IMR-90 (cell line): ENCODE measurements around the gene GPSM1. TPM values are rescaled to one million over a fixed set of nuclear protein-coding genes. Genes with fewer than 3 reads are reported as not detected.

Experiments
- ATAC-seq: fragments of 200-7000 bp; cut with Tn5 transposase; 2 replicates; pipeline ENCODE4 v1.9.1; 2020; ENCODE audit warnings: low read depth, mild to moderate bottlenecking, moderate library complexity
- BruUV-seq: library from RNA; stranded (reverse); fragments of 400-500 nt; replicated peaks from 2 replicates; lab custom pipeline; 2021; lab: Mats Ljungman, UMichigan
- CTCF ChIA-PET: fragments of 300-600 bp; formaldehyde crosslinking; extraction: SDS; loops from one replicate; lab custom pipeline; 2021; ENCODE audit warnings: antibody characterized with exemption; lab: Yijun Ruan, JAX
- POLR2A ChIA-PET: fragments of 300-600 bp; sonication (Branson Sonifier 250); formaldehyde crosslinking; loops from one replicate; lab custom pipeline; 2022; ENCODE audit warnings: antibody characterized with exemption; ENCODE audit not compliant: unreplicated experiment; lab: Charles Lee
- DNase-seq: peaks from one replicate; pipeline ENCODE4 v3.0.0; 2013
- H2AFZ ChIP-seq: replicated peaks from 2 replicates; pipeline ENCODE3; 2013; ENCODE audit warnings: low read length, mild to moderate bottlenecking; ENCODE audit not compliant: poor library complexity
- H2AK5ac ChIP-seq: 2 replicates; pipeline ENCODE4 v1.6.1; 2013; ENCODE audit warnings: low read depth, low read length, inconsistent platforms
- H2AK9ac ChIP-seq: replicated peaks from 2 replicates; pipeline ENCODE3; 2013; ENCODE audit warnings: mild to moderate bottlenecking, low read depth, low read length, moderate library complexity; ENCODE audit not compliant: poor library complexity
- H2BK120ac ChIP-seq: 2 replicates; pipeline ENCODE4 v1.6.1; 2013; ENCODE audit warnings: low read depth, low read length, inconsistent platforms
- H2BK15ac ChIP-seq: 3 replicates; pipeline ENCODE4 v1.6.1; 2013; ENCODE audit warnings: low read depth, low read length, inconsistent platforms
- H2BK20ac ChIP-seq: 2 replicates; pipeline ENCODE4 v1.6.1; 2013; ENCODE audit warnings: low read depth, mild to moderate bottlenecking, inconsistent platforms, low read length, moderate library complexity
- H2BK5ac ChIP-seq: 2 replicates; pipeline ENCODE4 v1.6.1; 2013; ENCODE audit warnings: mild to moderate bottlenecking, low read depth, low read length, inconsistent platforms; ENCODE audit not compliant: poor library complexity, severe bottlenecking
- H3K14ac ChIP-seq: replicated peaks from 2 replicates; pipeline ENCODE4 v1.6.1; 2013; ENCODE audit warnings: low read depth, low read length, inconsistent platforms
- H3K18ac ChIP-seq: 2 replicates; pipeline ENCODE4 v1.6.1; 2013; ENCODE audit warnings: low read depth, low read length, control low read depth
- H3K23ac ChIP-seq: 2 replicates; pipeline ENCODE4 v1.6.1; 2013; ENCODE audit warnings: low read depth, low read length, inconsistent platforms
- H3K27ac ChIP-seq: 2 replicates; pipeline ENCODE4 v1.5.1; 2013; ENCODE audit warnings: mild to moderate bottlenecking, control low read depth, low read length; ENCODE audit not compliant: insufficient read depth
- H3K27me3 ChIP-seq: 2 replicates; pipeline ENCODE4 v1.6.1; 2013; ENCODE audit warnings: low read length; ENCODE audit not compliant: control insufficient read depth, insufficient read depth
- H3K36me3 ChIP-seq: 2 replicates; pipeline ENCODE4 v1.6.1; 2013; ENCODE audit warnings: low read length, mixed read lengths; ENCODE audit not compliant: control insufficient read depth, insufficient read depth
- H3K4ac ChIP-seq: 2 replicates; pipeline ENCODE4 v1.6.1; 2013; ENCODE audit warnings: low read depth, low read length, inconsistent platforms
- H3K4me1 ChIP-seq: 2 replicates; pipeline ENCODE4 v1.6.1; 2013; ENCODE audit warnings: low read length, mixed read lengths; ENCODE audit not compliant: control insufficient read depth, insufficient read depth
- H3K4me2 ChIP-seq: 2 replicates; pipeline ENCODE4 v1.6.1; 2013; ENCODE audit warnings: low read depth, mild to moderate bottlenecking, control low read depth, low read length, moderate library complexity
- H3K4me3 ChIP-seq: 2 replicates; pipeline ENCODE4 v1.5.1; 2013; ENCODE audit warnings: low read depth, mild to moderate bottlenecking, control low read depth, low read length, moderate library complexity; ENCODE audit not compliant: insufficient read depth
- H3K56ac ChIP-seq: 2 replicates; pipeline ENCODE4 v1.6.1; 2013; ENCODE audit warnings: low read length, inconsistent platforms; ENCODE audit not compliant: insufficient read depth; ENCODE audit errors: extremely low read depth
- H3K79me1 ChIP-seq, 2 experiments: 2 replicates each; pipeline ENCODE4 v1.6.1; 2013; ENCODE audit warnings: low read length in 2 of 2, inconsistent platforms in 1 of 2, low read depth in 1 of 2
- H3K9ac ChIP-seq: 2 replicates; pipeline ENCODE4 v1.6.1; 2013; ENCODE audit warnings: low read depth, low read length, control low read depth
- H3K9me1 ChIP-seq: 2 replicates; pipeline ENCODE4 v1.6.1; 2013; ENCODE audit warnings: low read length, inconsistent platforms; ENCODE audit not compliant: insufficient read depth
- H3K9me3 ChIP-seq: 2 replicates; pipeline ENCODE4 v1.6.1; 2013; ENCODE audit warnings: low read length; ENCODE audit not compliant: control insufficient read depth, insufficient read depth
- H4K20me1 ChIP-seq: 2 replicates; pipeline ENCODE4 v1.6.1; 2013; ENCODE audit warnings: low read length, inconsistent platforms; ENCODE audit not compliant: insufficient read depth
- H4K5ac ChIP-seq: 2 replicates; pipeline ENCODE4 v1.6.1; 2013; ENCODE audit warnings: mild to moderate bottlenecking, low read depth, low read length, control low read depth
- H4K8ac ChIP-seq, 2 experiments: 2 replicates each; pipeline ENCODE4 v1.6.1; 2013; ENCODE audit warnings: low read depth in 2 of 2, low read length in 2 of 2, control low read depth in 1 of 2, inconsistent platforms in 1 of 2
- H4K91ac ChIP-seq: 2 replicates; pipeline ENCODE4 v1.6.1; 2013; ENCODE audit warnings: low read depth, low read length, inconsistent platforms; ENCODE audit not compliant: insufficient read depth
- CTCF ChIP-seq: conservative IDR thresholded peaks from 2 replicates; pipeline ENCODE4 v1.5.1; 2012; ENCODE audit warnings: mild to moderate bottlenecking, low read depth, low read length, improper control_type of control experiment
- whole genome bisulfite sequencing, 2 experiments: methylation state at CpG; one replicate each; pipeline versions ENCODE4 v1.1.5 to v1.1.7; 2013; ENCODE audit warnings: missing lambda C conversion rate in 2 of 2; ENCODE audit not compliant: insufficient read length in 1 of 2; ENCODE audit errors: extremely low coverage in 2 of 2; 5-methylcytosine and 5-hydroxymethylcytosine counted together
- dilution Hi-C: fragments of 300-500 bp; cut with HindIII; formaldehyde crosslinking; loops from one replicate; pipeline ENCODE4 v1.14.3; 2018; ENCODE audit warnings: low sequenced_read_pairs; ENCODE audit not compliant: unreplicated experiment
- in situ Hi-C: fragments of 300-500 bp; cut with MboI; formaldehyde crosslinking; loops from 3 replicates; pipeline ENCODE4 v1.14.3; 2019; ENCODE audit warnings: low sequenced_read_pairs, inconsistent platforms, mixed read lengths
- intact Hi-C: fragments of 100-400 bp; cut with micrococcal nuclease; formaldehyde crosslinking; loops from 2 replicates; pipeline ENCODE4 v1.10.0; 2022
- polyA plus RNA-seq, 3 experiments: library from polyadenylated mRNA; depleted of rRNA; stranded (reverse); fragments of >200 nt; gene quantifications; 2 replicates each; pipeline ENCODE4 v1.2.3, GENCODE V29; 2012; ENCODE audit warnings: low replicate concordance in 1 of 3
- total RNA-seq: library from RNA; depleted of rRNA; stranded (reverse); fragments of >200 nt; gene quantifications from 2 replicates; pipeline ENCODE4 v1.2.3, GENCODE V29; 2012

The GPSM1 gene
- total and polyA plus RNA-seq, 2 of the 4 experiments (the other 2 are of a cell fraction): 28.7 to 71.2 TPM

GRCh38 chr9:136325358-136325757 lies 2.0 kb upstream of the GPSM1 start:
- peak overlapping the region; percentile 97 to 99; a peak in 3 of 4 replicates for H4K8ac ChIP-seq
- peaks cover 5% of the 10 kb centered on the region; the same call in 1 of the 2 replicates for H3K9me1 ChIP-seq
- 86% methylated on average over 6 of the region's 13 CpGs; no CpG with 5 or more reads in 1 of the 2 experiments for WGBS, 2 experiments
- peak overlapping the region; percentile 99 for H4K91ac ChIP-seq
- H3K56ac ChIP-seq: no peak overlapping the region
- H2AK5ac ChIP-seq: peak overlapping the region; percentile 98
- DNase-seq (no peak), ATAC-seq (no peak)
- peaks cover 4% of the 10 kb centered on the region; the same call in 1 of the 2 replicates for H3K36me3 ChIP-seq
- peak overlapping the region; percentile 66 for H3K23ac ChIP-seq
- dilution Hi-C loops: no loop called here
- POLR2A ChIA-PET: no interaction called here
- H3K18ac ChIP-seq: peak overlapping the region; percentile 64
- H2BK120ac ChIP-seq: peak overlapping the region; percentile 91
- H3K4ac ChIP-seq: peak overlapping the region; percentile 100
- CTCF ChIA-PET: no interaction called here
- H4K20me1 ChIP-seq: peaks cover 21% of the 10 kb centered on the region
- H3K4me2 ChIP-seq: no peak overlapping the region; the same call in 1 of the 2 replicates
- in situ Hi-C loops: no loop called here
- peaks cover 29% of the 10 kb centered on the region for H3K4me1 ChIP-seq
- no peaks in the 10 kb centered on the region for H3K27me3 ChIP-seq
- H2BK20ac ChIP-seq: peak overlapping the region; percentile 77
- H3K9me3 ChIP-seq: peaks cover 2% of the 10 kb centered on the region; the same call in 1 of the 2 replicates
- intact Hi-C loops: loop anchor here (5.0 kb wide), 1 partner anchor 77 kb away; the partner anchor contains the start of gene SNAPC4
- peak overlapping the region; percentile 69 for H3K14ac ChIP-seq
- H2AK9ac ChIP-seq: peak overlapping the region; percentile 75
- no peak for TF ChIP-seq CTCF
- peak overlapping the region; percentile 84; the same call in 2 of the 3 replicates for H2BK15ac ChIP-seq
- H4K5ac ChIP-seq: peak overlapping the region; percentile 71
- H2AFZ ChIP-seq: peak overlapping the region; percentile 3
- peak overlapping the region; percentile 60 for H3K9ac ChIP-seq
- BruUV-seq: no TSS peak
- H3K79me1 ChIP-seq: peaks cover 3 to 14% of the 10 kb centered on the region in 2 experiments; a peak in 1 of 4 replicates
- no peak overlapping the region for H3K4me3 ChIP-seq
- H2BK5ac ChIP-seq: peak overlapping the region; percentile 43
- peak overlapping the region; percentile 92 for H3K27ac ChIP-seq
